ENCODE results near the gene MARK1. TPM values are rescaled to one million over a fixed set of nuclear protein-coding genes. Genes with fewer than 3 reads are reported as not detected.
A peak's percentile ranks its signal among the peaks of the same experiment; 100 is the strongest.

The MARK1 gene
- 10 to 100 TPM; 11.1 to 19.4 TPM for total RNA-seq
- long read RNA-seq, donor 1, full-length matches to known transcripts: 2 of 8 reads
- long read RNA-seq, donor 1, partial matches to known transcripts: 4 of 8 reads
- long read RNA-seq, donor 1, other reads (novel, unspliced or antisense): 2 of 8 reads
- long read RNA-seq, donor 2, partial matches to known transcripts: 6 of 9 reads
- long read RNA-seq, donor 2, other reads (novel, unspliced or antisense): 2 of 9 reads

DNA sequence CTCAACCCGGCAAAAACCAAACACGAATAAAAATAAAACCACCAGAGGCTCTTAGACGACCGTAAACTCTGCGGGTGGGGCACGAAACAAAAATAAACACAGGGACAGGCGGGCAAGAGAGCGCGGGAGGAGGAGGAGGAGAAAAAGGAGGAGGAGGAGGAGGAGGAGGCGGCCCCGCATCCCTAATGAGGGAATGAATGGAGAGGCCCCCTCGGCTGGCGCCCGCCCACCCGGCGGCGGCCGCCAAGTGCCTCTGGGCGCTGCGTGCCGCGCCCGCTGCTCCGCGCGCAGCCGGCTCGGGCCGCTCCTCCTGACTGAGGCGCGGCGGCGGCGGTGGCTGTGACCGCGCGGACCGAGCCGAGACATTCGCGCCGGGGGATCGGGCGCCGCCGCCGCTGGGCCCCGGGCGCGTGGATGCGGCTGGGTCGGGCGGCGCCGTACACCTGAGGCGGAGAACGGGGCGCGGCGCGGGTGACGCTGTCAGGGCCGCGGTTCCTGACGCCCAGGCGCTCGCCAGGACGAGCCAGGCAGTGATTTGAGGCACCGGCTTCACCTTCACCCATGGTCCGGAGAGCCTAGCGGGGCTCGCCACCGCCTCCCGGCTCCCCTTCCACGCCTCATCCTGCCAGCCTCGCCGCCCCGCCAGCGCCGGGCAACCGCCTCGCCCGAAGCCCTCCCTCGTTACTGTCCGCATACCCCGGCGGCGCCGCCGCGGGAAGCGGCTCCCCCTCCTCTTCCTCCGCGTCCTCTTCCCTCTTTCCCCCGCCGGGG is at the start of gene MARK1:
TSS of gene MARK1 (plus strand) at position 229 of the 771 bp plus-strand sequence. CDS start 687 bp downstream, outside the sequence.
- peak; percentile 91 for DNase-seq (ENCODE audit: low spot score)
- intact Hi-C loops (cut with DNase I): no loop called here

- intact Hi-C loops (cut with DNase I): no loop called here
- DNase-seq (ENCODE audit: low spot score): no peak
These were observed 44.2 kb upstream of the MARK1 start for GRCh38 chr1:220483700-220484099.

- DNase-seq (ENCODE audit: low spot score): no peak
- intact Hi-C loops (cut with DNase I): no loop called here
These were observed 43.8 kb upstream of the MARK1 start for GRCh38 chr1:220484135-220484534.

- intact Hi-C loops (cut with DNase I): no loop called here
- DNase-seq (ENCODE audit: low spot score): no peak
These were observed 42.8 kb upstream of the MARK1 start for GRCh38 chr1:220485131-220485530.

DNA sequence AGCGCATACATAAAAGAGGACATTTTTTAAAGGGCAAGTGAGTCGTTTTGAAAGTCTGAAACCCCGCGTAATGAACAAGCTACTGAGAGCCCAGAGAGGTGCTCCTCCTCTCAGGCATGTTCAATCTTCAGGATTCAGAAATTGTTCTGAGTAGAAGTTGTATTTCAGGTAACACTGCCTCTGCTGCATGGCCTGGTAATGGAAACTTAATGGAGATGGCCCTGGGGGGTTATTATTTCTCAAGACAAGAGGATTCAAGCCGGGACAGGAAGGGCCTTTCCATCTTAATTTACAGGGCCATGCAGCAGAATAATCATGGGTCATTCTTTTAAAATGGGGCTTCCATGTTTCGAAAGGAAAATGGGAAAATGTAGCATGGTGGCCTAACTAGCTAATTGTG is 42.1 kb upstream of the MARK1 start:
- intact Hi-C loops (cut with DNase I): no loop called here
- DNase-seq (ENCODE audit: low spot score): no peak

- intact Hi-C loops (cut with DNase I): no loop called here
- no peak for DNase-seq (ENCODE audit: low spot score)
These were observed 40.6 kb upstream of the MARK1 start for GRCh38 chr1:220487297-220487820.

- intact Hi-C loops (cut with DNase I): no loop called here
- DNase-seq (ENCODE audit: low spot score): no peak
These were observed 36.0 kb upstream of the MARK1 start for GRCh38 chr1:220491891-220492290.

DNA sequence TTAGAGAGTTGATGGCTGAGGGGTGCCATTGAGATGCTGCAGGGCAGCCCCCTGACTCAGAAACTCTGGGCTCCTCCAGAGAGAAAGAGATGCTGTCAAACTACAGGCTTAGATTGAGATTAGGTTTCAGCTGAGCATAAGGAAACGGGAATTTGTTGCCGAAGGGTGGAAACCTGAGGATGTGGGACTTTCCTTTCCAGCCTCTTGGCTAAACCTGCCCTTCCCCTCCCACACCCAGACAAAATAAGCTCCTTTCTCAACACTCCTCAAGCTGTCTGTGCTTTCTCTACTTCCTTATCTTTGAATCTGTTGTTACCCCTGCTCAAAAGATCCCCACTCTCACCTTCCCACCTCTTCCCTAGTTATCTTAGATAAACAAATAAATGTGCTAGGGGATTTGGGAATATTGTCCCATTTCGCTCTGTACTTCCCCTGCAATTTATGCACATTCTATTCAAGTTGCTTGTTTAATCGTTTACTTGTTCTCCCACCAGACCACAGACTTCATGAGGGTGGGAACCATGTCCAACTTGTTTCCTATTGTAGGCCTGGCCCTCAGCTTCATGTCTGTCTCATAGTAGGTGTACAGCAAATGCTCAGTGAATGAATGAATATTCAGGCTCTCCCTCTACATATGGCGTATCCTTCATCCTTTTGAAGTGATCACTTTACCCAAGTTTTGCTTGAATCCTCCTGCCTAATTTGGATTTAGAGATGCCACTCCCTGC is 30.6 kb upstream of the MARK1 start:
- DNase-seq (ENCODE audit: low spot score): no peak
- intact Hi-C loops (cut with DNase I): no loop called here

- intact Hi-C loops (cut with DNase I): no loop called here
- no peak for DNase-seq (ENCODE audit: low spot score)
These were observed 29.7 kb upstream of the MARK1 start for GRCh38 chr1:220498188-220498587.

GRCh38 chr1:220500372-220500771 is 27.6 kb upstream of the MARK1 start:
- no peak for DNase-seq (ENCODE audit: low spot score)
- intact Hi-C loops (cut with DNase I): loop anchor here in 1 of 2 donors (2.0 kb wide), 1 partner anchor 70 kb away; no protein-coding TSS in a partner anchor

- DNase-seq (ENCODE audit: low spot score): no peak
- intact Hi-C loops (cut with DNase I): no loop called here
These were observed 23.6 kb upstream of the MARK1 start for GRCh38 chr1:220504329-220504728.

DNA sequence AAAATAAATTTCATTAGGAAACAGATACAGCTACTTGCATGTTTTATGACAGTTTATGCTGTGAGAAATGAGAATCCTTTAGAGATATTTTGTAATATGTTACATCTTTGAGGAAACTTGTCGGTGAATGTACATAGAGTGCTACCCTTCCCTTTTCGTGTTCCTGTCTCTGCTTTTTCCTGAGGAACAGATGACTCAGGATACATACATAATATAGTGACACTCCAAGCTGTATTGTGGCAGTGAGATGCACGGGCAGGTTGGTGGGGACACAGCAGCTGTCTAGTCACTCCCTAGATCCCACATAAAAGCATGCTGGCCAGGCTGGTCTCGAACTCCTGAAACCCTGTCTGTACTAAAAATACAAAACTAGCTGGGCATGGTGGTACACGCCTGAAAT is 20.9 kb upstream of the MARK1 start:
- DNase-seq (ENCODE audit: low spot score): no peak
- intact Hi-C loops (cut with DNase I): no loop called here

GRCh38 chr1:220511179-220511578 is 16.8 kb upstream of the MARK1 start:
- intact Hi-C loops (cut with DNase I): no loop called here
- no peak for DNase-seq (ENCODE audit: low spot score)

DNA sequence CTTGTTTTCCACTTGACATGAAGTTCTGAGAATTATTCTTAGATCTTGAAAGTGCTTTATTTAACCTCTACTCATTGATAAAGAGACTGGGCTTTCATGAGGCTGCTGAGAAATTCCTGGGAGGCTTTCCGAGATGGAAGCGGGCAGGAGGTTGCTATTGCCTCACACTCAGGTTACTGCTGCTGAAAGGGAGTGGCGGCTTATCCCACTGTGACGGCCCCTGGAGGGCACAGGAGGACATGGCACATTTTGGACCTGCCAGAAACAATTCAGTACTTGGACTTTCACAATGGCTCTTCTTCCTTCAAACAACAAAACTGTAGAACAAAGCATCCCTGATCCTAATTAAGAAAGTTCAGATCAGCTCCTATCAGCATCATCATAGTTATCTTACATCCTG is 16.2 kb upstream of the MARK1 start:
- intact Hi-C loops (cut with DNase I): no loop called here
- DNase-seq (ENCODE audit: low spot score): no peak

- intact Hi-C loops (cut with DNase I): no loop called here
- no peak for DNase-seq (ENCODE audit: low spot score)
These were observed 14.1 kb upstream of the MARK1 start for GRCh38 chr1:220513834-220514233.

- intact Hi-C loops (cut with DNase I): no loop called here
These were observed 13.7 kb upstream of the MARK1 start for GRCh38 chr1:220514256-220514655.

GRCh38 chr1:220516014-220516721 is 11.8 kb upstream of the MARK1 start:
- intact Hi-C loops (cut with DNase I): no loop called here
- DNase-seq (ENCODE audit: low spot score): no peak

More at GRCh38 chr1:220514256-220514655, 13.7 kb upstream of the MARK1 start:
- no peak for DNase-seq (ENCODE audit: low spot score)

- intact Hi-C loops (cut with DNase I): no loop called here
- DNase-seq (ENCODE audit: low spot score): no peak
These were observed 11.3 kb upstream of the MARK1 start for GRCh38 chr1:220516722-220517042.

- no peak for DNase-seq (ENCODE audit: low spot score)
- intact Hi-C loops (cut with DNase I): no loop called here
These were observed 6.2 kb upstream of the MARK1 start for GRCh38 chr1:220521778-220522177.

DNA sequence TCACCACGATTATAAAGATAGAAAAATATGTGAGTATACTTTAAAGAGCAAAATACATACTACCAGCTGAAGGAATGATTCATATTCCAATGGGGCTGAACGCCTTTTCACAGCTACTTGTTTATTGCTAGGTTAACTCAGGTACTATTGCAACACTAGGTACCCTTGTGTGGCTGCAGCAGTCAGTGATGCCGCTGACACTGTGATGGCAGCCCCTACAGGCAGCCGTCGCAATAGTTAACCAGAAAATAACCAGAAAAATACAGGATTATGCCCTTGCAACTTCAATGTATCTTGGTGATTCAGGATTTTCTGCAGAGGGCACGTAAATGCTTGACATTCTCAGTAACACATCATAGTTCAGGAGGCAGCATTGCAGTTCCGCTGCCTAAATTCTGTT is 1.6 kb upstream of the MARK1 start:
- DNase-seq (ENCODE audit: low spot score): no peak
- intact Hi-C loops (cut with DNase I): no loop called here

All from posterior vena cava (tissue), 2 donors.